Heart left ventricle (tissue), 13 donors: ENCODE measurements around the gene GPC2.

Experiments used
- POLR2A ChIP-seq, 2 donors: fragments of 450-650 bp; IDR thresholded peaks; one replicate each; pipeline ENCODE4 v1.6.1; 2017; ENCODE audit warnings: antibody characterized with exemption in 2 of 2, mild to moderate bottlenecking in 2 of 2, moderate library complexity in 2 of 2
- TF ChIP-seq, protein P1 (sequence below), 12 donors: fragments of 200-600 bp; sonication (generic) in 4 of 12; IDR thresholded peaks; one replicate each; pipeline versions ENCODE4 v1.5.0 to v1.8.0; 2018 to 2022; ENCODE audit warnings: antibody characterized with exemption in 12 of 12, mild to moderate bottlenecking in 5 of 12
- donor health status: ischemic (EF 13 %, LVEDD 7.1; RV severe dilation, severe dysfunction).
- donor health status: DM: no; HTN: yes; CAD: no.
- donor health status: DM: no; HTN: no; CAD: no.
- donor health status: ischemic (EF 25% LVEDD 6.9; RV normal size, moderate dysfunction).
- donor health status: ischemic (EF 25% LVEDD 5.7; RV mildly dilated, moderate dysfunction).
- donor health status: ischemic (EF 35%, LVEDD 5.7; RV mildly dilated, moderate dysfunction).
- donor health status: nonischemic (EF 11% LVEDD 7.7; RV severe dilation, severe dysfunction).
- donor health status: DM: yes; HTN: yes; CAD: no.
- donor health status: PGD.
- donor health status: ischemic (EF 29% LVEDD 5.4; RV normal size, mild dysfunction).
- donor health status: nonischemic (EF 23%, LVEDD 6.1; RV moderate dilation, normal function).

DNA sequence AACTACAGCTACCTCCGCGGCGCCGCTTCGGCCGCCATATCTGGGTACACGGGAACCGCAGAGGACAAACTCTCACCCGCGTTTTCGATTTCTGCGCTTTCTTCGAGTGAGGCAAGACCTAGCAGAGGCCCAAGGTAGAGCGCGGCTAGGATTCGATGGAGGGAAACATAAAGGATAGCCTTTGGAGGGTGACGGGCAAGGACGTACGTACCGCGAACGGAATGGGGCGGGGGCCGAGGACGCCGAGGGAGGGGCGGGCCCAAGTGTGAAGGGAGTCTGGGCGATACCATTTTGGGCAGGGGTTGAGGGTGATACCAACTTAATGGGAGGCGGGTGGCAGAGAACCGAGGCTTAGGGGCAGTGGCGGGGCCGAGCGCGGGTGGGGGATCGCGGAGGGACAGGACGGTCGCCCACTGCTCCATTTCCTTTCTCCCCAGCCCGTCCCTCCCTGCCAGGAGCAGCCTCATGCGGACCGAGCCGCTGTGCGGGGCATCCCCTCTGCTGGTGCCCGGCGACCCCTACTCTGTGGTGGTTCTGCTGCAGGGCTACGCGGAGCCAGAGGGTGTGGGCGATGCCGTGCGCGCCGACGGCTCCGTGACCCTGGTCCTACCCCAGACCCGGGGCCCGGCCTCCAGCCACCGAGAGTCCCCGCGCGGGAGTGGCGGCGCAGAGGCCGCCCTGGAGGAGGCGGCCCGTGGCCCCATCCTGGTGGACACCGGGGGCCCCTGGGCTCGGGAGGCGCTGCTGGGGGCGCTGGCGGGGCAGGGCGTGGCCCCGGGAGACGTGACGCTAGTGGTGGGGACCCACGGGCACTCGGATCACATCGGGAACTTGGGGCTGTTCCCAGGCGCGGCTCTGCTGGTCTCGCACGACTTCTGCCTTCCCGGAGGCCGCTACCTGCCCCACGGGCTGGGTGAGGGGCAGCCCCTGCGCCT, 50.0 kb downstream of the GPC2 start, which contains the start of gene MBLAC1:
- TF ChIP-seq, protein P1, sequence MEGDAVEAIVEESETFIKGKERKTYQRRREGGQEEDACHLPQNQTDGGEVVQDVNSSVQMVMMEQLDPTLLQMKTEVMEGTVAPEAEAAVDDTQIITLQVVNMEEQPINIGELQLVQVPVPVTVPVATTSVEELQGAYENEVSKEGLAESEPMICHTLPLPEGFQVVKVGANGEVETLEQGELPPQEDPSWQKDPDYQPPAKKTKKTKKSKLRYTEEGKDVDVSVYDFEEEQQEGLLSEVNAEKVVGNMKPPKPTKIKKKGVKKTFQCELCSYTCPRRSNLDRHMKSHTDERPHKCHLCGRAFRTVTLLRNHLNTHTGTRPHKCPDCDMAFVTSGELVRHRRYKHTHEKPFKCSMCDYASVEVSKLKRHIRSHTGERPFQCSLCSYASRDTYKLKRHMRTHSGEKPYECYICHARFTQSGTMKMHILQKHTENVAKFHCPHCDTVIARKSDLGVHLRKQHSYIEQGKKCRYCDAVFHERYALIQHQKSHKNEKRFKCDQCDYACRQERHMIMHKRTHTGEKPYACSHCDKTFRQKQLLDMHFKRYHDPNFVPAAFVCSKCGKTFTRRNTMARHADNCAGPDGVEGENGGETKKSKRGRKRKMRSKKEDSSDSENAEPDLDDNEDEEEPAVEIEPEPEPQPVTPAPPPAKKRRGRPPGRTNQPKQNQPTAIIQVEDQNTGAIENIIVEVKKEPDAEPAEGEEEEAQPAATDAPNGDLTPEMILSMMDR (IDR thresholded peaks at IDR 0.05) = no peak
- TF ChIP-seq POLR2A (IDR thresholded peaks at IDR 0.05) = peak in 1 of 2 donors; percentile 28
